HepG2 (cell line): ENCODE measurements around the gene SLC25A33. TPM values are rescaled to one million over a fixed set of nuclear protein-coding genes. Genes with fewer than 3 reads are reported as not detected.

Experiments
- DNMT1 ChIP-seq: sonication (generic); formaldehyde crosslinking; IDR thresholded peaks from 2 replicates; pipeline ENCODE4 v1.5.1; 2020; ENCODE audit warnings: mild to moderate bottlenecking, missing genetic modification reagents
- KLF6 ChIP-seq: IDR thresholded peaks from 2 replicates; pipeline ENCODE4 v1.8.0; 2016; ENCODE audit warnings: missing biosample characterization, missing genetic modification reagents
- RAD21 ChIP-seq: fragments of 450-650 bp; formaldehyde crosslinking; IDR thresholded peaks from 2 replicates; pipeline ENCODE4 v1.5.0; 2020; ENCODE audit warnings: mild to moderate bottlenecking
- RCOR2 ChIP-seq: IDR thresholded peaks from 2 replicates; pipeline ENCODE4 v1.6.1; 2016; ENCODE audit warnings: missing biosample characterization, missing genetic modification reagents
- RFX3 ChIP-seq: IDR thresholded peaks from 2 replicates; pipeline ENCODE4 v1.6.1; 2016; ENCODE audit warnings: missing biosample characterization, missing genetic modification reagents
- RFXAP ChIP-seq: sonication (generic); formaldehyde crosslinking; IDR thresholded peaks from 2 replicates; pipeline ENCODE4 v1.4.0; 2020; ENCODE audit warnings: missing genetic modification reagents, borderline replicate concordance
- SMARCC2 ChIP-seq: fragments of 450-650 bp; IDR thresholded peaks from 2 replicates; pipeline ENCODE4 v1.6.1; 2017; ENCODE audit warnings: antibody characterized with exemption, mild to moderate bottlenecking
- ZNF530 ChIP-seq: sonication (generic); formaldehyde crosslinking; IDR thresholded peaks from 2 replicates; pipeline ENCODE4 v1.5.0; 2020; ENCODE audit warnings: low read depth, mild to moderate bottlenecking, missing genetic modification reagents
- ZNF629 ChIP-seq: sonication (generic); formaldehyde crosslinking; conservative IDR thresholded peaks from 2 replicates; pipeline ENCODE4 v1.5.0; 2020; ENCODE audit warnings: missing genetic modification reagents
- ZNF737 ChIP-seq: sonication (generic); formaldehyde crosslinking; IDR thresholded peaks from 2 replicates; pipeline ENCODE4 v1.5.0; 2020; ENCODE audit warnings: missing genetic modification reagents, mild to moderate bottlenecking, borderline replicate concordance
- ZNF768 ChIP-seq: sonication (generic); formaldehyde crosslinking; IDR thresholded peaks from 2 replicates; pipeline ENCODE4 v1.4.0; 2020; ENCODE audit warnings: missing genetic modification reagents
- ZNF770 ChIP-seq: sonication (generic); formaldehyde crosslinking; IDR thresholded peaks from 2 replicates; pipeline ENCODE4 v1.5.0; 2020; ENCODE audit warnings: mild to moderate bottlenecking, missing genetic modification reagents
- ZNF773 ChIP-seq: sonication (generic); formaldehyde crosslinking; IDR thresholded peaks from 2 replicates; pipeline ENCODE4 v1.4.0; 2020; ENCODE audit warnings: missing genetic modification reagents, borderline replicate concordance
- ZNF777 ChIP-seq: sonication (generic); formaldehyde crosslinking; IDR thresholded peaks from 2 replicates; pipeline ENCODE4 v1.4.0; 2020; ENCODE audit warnings: missing genetic modification reagents
- polyA plus RNA-seq, 8 experiments: library from polyadenylated mRNA; depleted of rRNA in 3 of 8; stranded (reverse) in 7 of 8; unstranded in 1 of 8; fragments of >200 nt; fragmentation: Illumina TruSeq in 4 of 8; extraction: Trizol in 4 of 8; gene quantifications; 2 replicates each; pipeline versions ENCODE4 v1.2.1 to v1.2.3, GENCODE V29; 2011 to 2016; ENCODE audit warnings: low read depth in 4 of 8, missing spikeins in 1 of 8, mixed read lengths in 1 of 8; ENCODE audit not compliant: insufficient read depth in 1 of 8
- total RNA-seq, 5 experiments: library from RNA; depleted of rRNA; stranded (reverse); fragments of >200 nt; fragmentation: Illumina TruSeq; extraction: Trizol; gene quantifications; 2 replicates each; pipeline ENCODE4 v1.2.3, GENCODE V29; 2016; ENCODE audit warnings: low read depth in 1 of 5
- TF ChIP-seq, protein P1 (sequence below), 2 experiments: fragments of 450-650 bp in 1 of 2; sonication (generic) in 1 of 2; formaldehyde crosslinking in 1 of 2; IDR thresholded peaks; 2 replicates each; pipeline versions ENCODE4 v1.6.1 to v1.8.0; 2016 to 2022; ENCODE audit warnings: antibody characterized with exemption in 1 of 2, mild to moderate bottlenecking in 1 of 2, missing genetic modification reagents in 1 of 2
- TF ChIP-seq, protein P2 (sequence below): sonication (generic); formaldehyde crosslinking; IDR thresholded peaks from 2 replicates; pipeline ENCODE4 v1.4.0; 2020; ENCODE audit warnings: mild to moderate bottlenecking, missing genetic modification reagents

Gene SLC25A33
- total and polyA plus RNA-seq, 2 of the 13 experiments (the other 11 are each of a cell fraction or from before 2014, with no cell fraction given), result 15.4 to 50.3 TPM

GRCh38 chr1:9494936-9495758, 44.1 kb upstream of the SLC25A33 start (continued):
- TF ChIP-seq ZNF770 (CRISPR knock-in tag) (0 out of 2 replicates have a peak, but pooled peaks have one; percentile 36), ZNF530 (CRISPR knock-in tag) (no peak), RAD21 (CRISPR knock-in tag) (peak; percentile 98), RFX3 (no peak), ZNF768 (CRISPR knock-in tag) (peak; percentile 61), ZNF629 (no peak), RFXAP (CRISPR knock-in tag) (no peak), KLF6 (CRISPR knock-in tag) (0 out of 2 replicates have a peak, but pooled peaks have one; percentile 49), SMARCC2 (no peak), RCOR2 (no peak), ZNF737 (no peak), ZNF777 (CRISPR knock-in tag) (no peak), DNMT1 (CRISPR knock-in tag) (peak; percentile 73; the same call in 1 of the 2 replicates), ZNF773 (CRISPR knock-in tag) (no peak)
- TF ChIP-seq, protein P1, sequence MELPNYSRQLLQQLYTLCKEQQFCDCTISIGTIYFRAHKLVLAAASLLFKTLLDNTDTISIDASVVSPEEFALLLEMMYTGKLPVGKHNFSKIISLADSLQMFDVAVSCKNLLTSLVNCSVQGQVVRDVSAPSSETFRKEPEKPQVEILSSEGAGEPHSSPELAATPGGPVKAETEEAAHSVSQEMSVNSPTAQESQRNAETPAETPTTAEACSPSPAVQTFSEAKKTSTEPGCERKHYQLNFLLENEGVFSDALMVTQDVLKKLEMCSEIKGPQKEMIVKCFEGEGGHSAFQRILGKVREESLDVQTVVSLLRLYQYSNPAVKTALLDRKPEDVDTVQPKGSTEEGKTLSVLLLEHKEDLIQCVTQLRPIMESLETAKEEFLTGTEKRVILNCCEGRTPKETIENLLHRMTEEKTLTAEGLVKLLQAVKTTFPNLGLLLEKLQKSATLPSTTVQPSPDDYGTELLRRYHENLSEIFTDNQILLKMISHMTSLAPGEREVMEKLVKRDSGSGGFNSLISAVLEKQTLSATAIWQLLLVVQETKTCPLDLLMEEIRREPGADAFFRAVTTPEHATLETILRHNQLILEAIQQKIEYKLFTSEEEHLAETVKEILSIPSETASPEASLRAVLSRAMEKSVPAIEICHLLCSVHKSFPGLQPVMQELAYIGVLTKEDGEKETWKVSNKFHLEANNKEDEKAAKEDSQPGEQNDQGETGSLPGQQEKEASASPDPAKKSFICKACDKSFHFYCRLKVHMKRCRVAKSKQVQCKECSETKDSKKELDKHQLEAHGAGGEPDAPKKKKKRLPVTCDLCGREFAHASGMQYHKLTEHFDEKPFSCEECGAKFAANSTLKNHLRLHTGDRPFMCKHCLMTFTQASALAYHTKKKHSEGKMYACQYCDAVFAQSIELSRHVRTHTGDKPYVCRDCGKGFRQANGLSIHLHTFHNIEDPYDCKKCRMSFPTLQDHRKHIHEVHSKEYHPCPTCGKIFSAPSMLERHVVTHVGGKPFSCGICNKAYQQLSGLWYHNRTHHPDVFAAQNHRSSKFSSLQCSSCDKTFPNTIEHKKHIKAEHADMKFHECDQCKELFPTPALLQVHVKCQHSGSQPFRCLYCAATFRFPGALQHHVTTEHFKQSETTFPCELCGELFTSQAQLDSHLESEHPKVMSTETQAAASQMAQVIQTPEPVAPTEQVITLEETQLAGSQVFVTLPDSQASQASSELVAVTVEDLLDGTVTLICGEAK (IDR thresholded peaks at IDR 0.05), result no peak
- TF ChIP-seq, protein P1 (CRISPR knock-in tag; IDR thresholded peaks at IDR 0.05), result peak; percentile 63; the same call in 1 of the 2 replicates
- TF ChIP-seq, protein P2, sequence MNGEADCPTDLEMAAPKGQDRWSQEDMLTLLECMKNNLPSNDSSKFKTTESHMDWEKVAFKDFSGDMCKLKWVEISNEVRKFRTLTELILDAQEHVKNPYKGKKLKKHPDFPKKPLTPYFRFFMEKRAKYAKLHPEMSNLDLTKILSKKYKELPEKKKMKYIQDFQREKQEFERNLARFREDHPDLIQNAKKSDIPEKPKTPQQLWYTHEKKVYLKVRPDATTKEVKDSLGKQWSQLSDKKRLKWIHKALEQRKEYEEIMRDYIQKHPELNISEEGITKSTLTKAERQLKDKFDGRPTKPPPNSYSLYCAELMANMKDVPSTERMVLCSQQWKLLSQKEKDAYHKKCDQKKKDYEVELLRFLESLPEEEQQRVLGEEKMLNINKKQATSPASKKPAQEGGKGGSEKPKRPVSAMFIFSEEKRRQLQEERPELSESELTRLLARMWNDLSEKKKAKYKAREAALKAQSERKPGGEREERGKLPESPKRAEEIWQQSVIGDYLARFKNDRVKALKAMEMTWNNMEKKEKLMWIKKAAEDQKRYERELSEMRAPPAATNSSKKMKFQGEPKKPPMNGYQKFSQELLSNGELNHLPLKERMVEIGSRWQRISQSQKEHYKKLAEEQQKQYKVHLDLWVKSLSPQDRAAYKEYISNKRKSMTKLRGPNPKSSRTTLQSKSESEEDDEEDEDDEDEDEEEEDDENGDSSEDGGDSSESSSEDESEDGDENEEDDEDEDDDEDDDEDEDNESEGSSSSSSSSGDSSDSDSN (CRISPR knock-in tag), result no peak
